Measurements from ENCODE around the gene AIFM1.
A peak's percentile ranks its signal among the peaks of the same experiment; 100 is the strongest.

AIFM1 gene

GRCh38 chrX:130090364-130090763 lies 75.3 kb downstream of the AIFM1 start:
- DNase-seq = no peak

GRCh38 chrX:130086447-130087206 lies 79.0 kb downstream of the AIFM1 start:
- peak; percentile 63 for DNase-seq

GRCh38 chrX:130085551-130086446 lies 79.8 kb downstream of the AIFM1 start:
- no peak for DNase-seq

- DNase-seq = no peak
Observed at GRCh38 chrX:130084631-130085237, 80.9 kb downstream of the AIFM1 start.

- no peak for DNase-seq
Observed at GRCh38 chrX:130083656-130084382, 81.8 kb downstream of the AIFM1 start.

- no peak for DNase-seq
Observed at GRCh38 chrX:130083107-130083490, 82.5 kb downstream of the AIFM1 start.

- peak; percentile 81 for DNase-seq
Observed at GRCh38 chrX:130082244-130083106, 83.2 kb downstream of the AIFM1 start.

GRCh38 chrX:130081421-130082045 lies 84.1 kb downstream of the AIFM1 start:
- no peak for DNase-seq

- no peak for DNase-seq
Observed at GRCh38 chrX:130080791-130081367, 84.8 kb downstream of the AIFM1 start.

- DNase-seq = peak; percentile 60
Observed at GRCh38 chrX:130079824-130080406, 85.7 kb downstream of the AIFM1 start.
